ENCODE results near the gene GMDS.

The GMDS gene

DNA sequence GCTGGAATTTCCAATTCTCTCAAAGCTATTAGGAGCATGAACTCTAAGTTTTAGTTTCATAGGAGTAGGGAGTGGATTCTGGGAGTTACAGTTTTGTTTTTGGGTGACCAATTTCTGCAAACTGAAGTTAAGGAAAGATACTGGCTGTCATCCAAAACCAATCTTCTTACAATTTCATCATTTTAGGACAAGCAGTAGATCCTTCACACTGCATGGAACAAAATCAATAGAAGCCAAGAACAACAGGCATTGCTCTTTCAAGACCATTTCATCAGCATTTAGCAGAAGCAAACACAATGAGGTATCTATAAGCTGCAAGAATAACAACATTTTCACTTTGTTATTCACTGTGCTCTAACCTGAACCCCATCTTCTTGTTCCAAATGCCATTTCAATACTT is 173.0 kb downstream of the GMDS start:
- Histone ChIP-seq H3K27ac (no peak overlapping the region), H2AFZ (ENCODE audit: low read depth) (no peak overlapping the region), H3K4me3 (IDR thresholded peaks at IDR 0.05; ENCODE audit: insufficient read depth, low read depth, low read length) (no peak overlapping the region), H3K36me3 (ENCODE audit: insufficient read depth) (no peaks in the 10 kb centered on the region), H3K4me2 (peak overlapping the region; percentile 7; the same call in 1 of the 2 replicates), H3K9ac (no peak overlapping the region), H3K4me1 (ENCODE audit: low read depth, poor library complexity, severe bottlenecking) (peaks cover 12% of the 10 kb centered on the region), H4K20me1 (ENCODE audit: insufficient read depth) (no peaks in the 10 kb centered on the region), H3K27me3 (ENCODE audit: insufficient read depth, low read depth) (no peaks in the 10 kb centered on the region), H3K79me2 (ENCODE audit: insufficient read depth, low read depth) (no peaks in the 10 kb centered on the region)
- TF ChIP-seq, protein P1, sequence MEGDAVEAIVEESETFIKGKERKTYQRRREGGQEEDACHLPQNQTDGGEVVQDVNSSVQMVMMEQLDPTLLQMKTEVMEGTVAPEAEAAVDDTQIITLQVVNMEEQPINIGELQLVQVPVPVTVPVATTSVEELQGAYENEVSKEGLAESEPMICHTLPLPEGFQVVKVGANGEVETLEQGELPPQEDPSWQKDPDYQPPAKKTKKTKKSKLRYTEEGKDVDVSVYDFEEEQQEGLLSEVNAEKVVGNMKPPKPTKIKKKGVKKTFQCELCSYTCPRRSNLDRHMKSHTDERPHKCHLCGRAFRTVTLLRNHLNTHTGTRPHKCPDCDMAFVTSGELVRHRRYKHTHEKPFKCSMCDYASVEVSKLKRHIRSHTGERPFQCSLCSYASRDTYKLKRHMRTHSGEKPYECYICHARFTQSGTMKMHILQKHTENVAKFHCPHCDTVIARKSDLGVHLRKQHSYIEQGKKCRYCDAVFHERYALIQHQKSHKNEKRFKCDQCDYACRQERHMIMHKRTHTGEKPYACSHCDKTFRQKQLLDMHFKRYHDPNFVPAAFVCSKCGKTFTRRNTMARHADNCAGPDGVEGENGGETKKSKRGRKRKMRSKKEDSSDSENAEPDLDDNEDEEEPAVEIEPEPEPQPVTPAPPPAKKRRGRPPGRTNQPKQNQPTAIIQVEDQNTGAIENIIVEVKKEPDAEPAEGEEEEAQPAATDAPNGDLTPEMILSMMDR (conservative IDR thresholded peaks at IDR 0.05; ENCODE audit: low read depth, low read length): no peak

DNA sequence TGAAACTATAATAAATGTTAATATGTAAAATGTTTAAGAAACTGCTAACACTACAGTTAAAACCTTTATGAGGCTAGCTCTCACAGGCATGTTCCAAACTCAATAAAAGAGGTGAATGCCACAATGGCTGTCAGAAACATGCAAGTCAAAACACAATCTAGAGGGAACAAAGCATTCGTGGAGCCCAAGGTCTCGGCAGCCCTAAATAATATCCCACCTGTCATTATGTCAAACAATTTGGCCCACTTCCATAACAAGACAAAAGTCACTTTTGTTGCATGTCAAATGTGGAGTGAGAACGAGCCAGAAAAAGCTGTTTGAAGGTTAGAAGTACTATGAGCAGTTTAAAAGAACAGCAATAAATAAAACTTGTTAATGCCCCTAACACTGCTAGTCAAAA is 181.9 kb downstream of the GMDS start:
- Histone ChIP-seq H3K36me3 (ENCODE audit: insufficient read depth) (no peaks in the 10 kb centered on the region), H3K4me2 (no peak overlapping the region), H3K9ac (no peak overlapping the region), H3K4me3 (IDR thresholded peaks at IDR 0.05; ENCODE audit: insufficient read depth, low read depth, low read length) (no peak overlapping the region), H3K27ac (no peak overlapping the region), H4K20me1 (ENCODE audit: insufficient read depth) (no peaks in the 10 kb centered on the region), H2AFZ (ENCODE audit: low read depth) (no peak overlapping the region), H3K4me1 (ENCODE audit: low read depth, poor library complexity, severe bottlenecking) (no peaks in the 10 kb centered on the region), H3K27me3 (ENCODE audit: insufficient read depth, low read depth) (no peaks in the 10 kb centered on the region), H3K79me2 (ENCODE audit: insufficient read depth, low read depth) (no peaks in the 10 kb centered on the region)
- TF ChIP-seq, protein P1 (conservative IDR thresholded peaks at IDR 0.05; ENCODE audit: low read depth, low read length): no peak

DNA sequence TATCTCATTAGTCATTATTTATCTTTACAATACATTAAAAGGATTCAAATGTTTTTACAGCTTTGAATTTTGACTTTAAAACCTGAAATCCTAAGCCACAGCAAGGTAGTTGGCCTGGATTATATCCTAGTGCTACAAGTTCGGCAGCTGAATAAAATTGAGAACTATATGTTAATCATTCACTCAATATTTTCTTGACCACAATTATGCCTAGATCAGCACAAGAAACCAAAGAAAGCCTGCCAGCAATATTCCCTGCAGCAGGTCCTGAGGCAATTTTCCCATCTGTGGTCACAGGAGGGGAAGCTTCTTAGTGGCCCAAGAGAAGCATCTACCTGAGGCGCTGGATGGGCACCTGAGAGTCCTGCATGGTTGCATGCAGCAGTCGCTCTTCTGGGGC is 183.5 kb downstream of the GMDS start:
- no peak overlapping the region for H2AFZ ChIP-seq (ENCODE audit: low read depth)
- H3K79me2 ChIP-seq (ENCODE audit: insufficient read depth, low read depth): no peaks in the 10 kb centered on the region
- H3K4me1 ChIP-seq (ENCODE audit: low read depth, poor library complexity, severe bottlenecking): no peaks in the 10 kb centered on the region
- H4K20me1 ChIP-seq (ENCODE audit: insufficient read depth): no peaks in the 10 kb centered on the region
- H3K36me3 ChIP-seq (ENCODE audit: insufficient read depth): no peaks in the 10 kb centered on the region
- H3K27ac ChIP-seq: no peak overlapping the region
- TF ChIP-seq, protein P1 (conservative IDR thresholded peaks at IDR 0.05; ENCODE audit: low read depth, low read length): no peak
- H3K27me3 ChIP-seq (ENCODE audit: insufficient read depth, low read depth): no peaks in the 10 kb centered on the region
- H3K4me2 ChIP-seq: no peak overlapping the region
- no peak overlapping the region for H3K4me3 ChIP-seq (IDR thresholded peaks at IDR 0.05; ENCODE audit: insufficient read depth, low read depth, low read length)
- H3K9ac ChIP-seq: no peak overlapping the region

DNA sequence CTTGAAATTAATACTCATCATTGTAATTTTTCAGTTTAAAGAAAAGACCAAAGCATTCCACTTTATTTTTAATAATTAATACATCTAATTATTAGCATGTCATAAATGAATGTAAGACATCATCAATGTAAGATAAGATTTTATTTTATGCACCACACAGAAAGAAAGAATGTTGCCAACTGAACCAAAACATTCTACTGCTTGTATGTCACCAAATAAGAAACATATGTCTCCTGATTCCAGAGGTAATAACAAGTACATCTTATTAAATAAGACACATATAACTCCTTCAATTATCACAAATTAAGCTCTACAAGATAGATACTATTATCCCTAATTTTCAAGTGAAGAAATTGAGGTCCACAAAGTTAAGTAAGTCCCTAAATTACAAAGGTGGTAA is 189.5 kb downstream of the GMDS start:
- H3K4me1 ChIP-seq (ENCODE audit: low read depth, poor library complexity, severe bottlenecking): peaks cover 7% of the 10 kb centered on the region
- no peaks in the 10 kb centered on the region for H3K79me2 ChIP-seq (ENCODE audit: insufficient read depth, low read depth)
- H3K4me2 ChIP-seq: no peak overlapping the region
- no peaks in the 10 kb centered on the region for H4K20me1 ChIP-seq (ENCODE audit: insufficient read depth)
- H3K9ac ChIP-seq: no peak overlapping the region
- H3K27ac ChIP-seq: no peak overlapping the region
- H2AFZ ChIP-seq (ENCODE audit: low read depth): no peak overlapping the region
- TF ChIP-seq, protein P1 (conservative IDR thresholded peaks at IDR 0.05; ENCODE audit: low read depth, low read length): no peak
- H3K36me3 ChIP-seq (ENCODE audit: insufficient read depth): no peaks in the 10 kb centered on the region
- H3K27me3 ChIP-seq (ENCODE audit: insufficient read depth, low read depth): no peaks in the 10 kb centered on the region
- no peak overlapping the region for H3K4me3 ChIP-seq (IDR thresholded peaks at IDR 0.05; ENCODE audit: insufficient read depth, low read depth, low read length)

Measured in KMS-11 (cell line).